Mucosa of rectum (tissue), 2 donors: ENCODE results near the gene GNG10.
A peak's percentile ranks its signal among the peaks of the same experiment; 100 is the strongest.
"Not testable (repeated sequence)": the region's sequence is repeated elsewhere in the genome, so short reads cannot be mapped to it uniquely, and the experiment has no call there.

Source experiments
- H3K27ac ChIP-seq, 2 donors: one replicate each; pipeline ENCODE4 v1.7.0; 2013; ENCODE audit warnings: inconsistent platforms in 2 of 2, low read depth in 2 of 2, low read length in 2 of 2
- H3K27me3 ChIP-seq, 2 donors: one replicate each; pipeline ENCODE4 v1.7.0; 2013; ENCODE audit warnings: low read length in 2 of 2; ENCODE audit not compliant: control insufficient read depth in 2 of 2, insufficient read depth in 2 of 2
- H3K36me3 ChIP-seq, 2 donors: one replicate each; pipeline ENCODE4 v1.7.0; 2013; ENCODE audit warnings: low read length in 2 of 2; ENCODE audit not compliant: control insufficient read depth in 2 of 2, insufficient read depth in 2 of 2
- H3K4me1 ChIP-seq, 2 donors: one replicate each; pipeline ENCODE4 v1.7.0; 2013; ENCODE audit warnings: low read length in 2 of 2, mild to moderate bottlenecking in 1 of 2; ENCODE audit not compliant: control insufficient read depth in 2 of 2, insufficient read depth in 2 of 2
- H3K4me3 ChIP-seq, 2 donors: one replicate each; pipeline ENCODE4 v1.7.0; 2013; ENCODE audit warnings: low read length in 2 of 2
- H3K9ac ChIP-seq, 2 donors: one replicate each; pipeline ENCODE4 v1.7.0; 2013; ENCODE audit warnings: low read length in 2 of 2, low read depth in 1 of 2, mild to moderate bottlenecking in 1 of 2
- H3K9me3 ChIP-seq, 2 donors: one replicate each; pipeline ENCODE4 v1.7.0; 2013; ENCODE audit warnings: low read length in 2 of 2; ENCODE audit not compliant: control insufficient read depth in 2 of 2
- donor health status: healthy.
- donor health status: Normal muscosa, but diverticular disease.

GNG10 gene

DNA sequence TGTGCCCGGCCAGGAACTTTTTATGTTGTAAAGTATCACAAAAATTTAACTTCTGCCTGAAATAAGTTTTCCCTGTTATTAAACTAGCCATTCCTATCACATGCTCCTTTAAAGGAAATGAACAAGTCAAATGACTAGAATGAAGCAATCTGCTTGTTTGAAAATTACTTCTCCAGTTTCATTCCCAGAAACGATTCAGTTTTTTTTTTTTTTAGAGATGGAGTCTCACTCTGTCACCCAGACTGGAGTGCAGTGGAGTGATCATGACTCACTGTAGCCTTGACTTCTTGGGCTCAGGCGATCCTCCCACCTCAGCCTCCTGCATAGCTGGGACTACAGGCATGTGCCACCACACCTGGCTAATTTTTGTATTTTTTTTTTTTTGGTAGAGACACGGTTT is 13.3 kb upstream of the GNG10 start:
- no peaks in the 10 kb centered on the region for H3K27me3 ChIP-seq
- H3K36me3 ChIP-seq: peaks cover 14 to 24% of the 10 kb centered on the region in 2 donors
- H3K27ac ChIP-seq: no peak overlapping the region
- no peak overlapping the region for H3K9ac ChIP-seq
- no peaks in the 10 kb centered on the region for H3K4me1 ChIP-seq
- no peak overlapping the region for H3K4me3 ChIP-seq
- H3K9me3 ChIP-seq: no peaks in the 10 kb centered on the region

DNA sequence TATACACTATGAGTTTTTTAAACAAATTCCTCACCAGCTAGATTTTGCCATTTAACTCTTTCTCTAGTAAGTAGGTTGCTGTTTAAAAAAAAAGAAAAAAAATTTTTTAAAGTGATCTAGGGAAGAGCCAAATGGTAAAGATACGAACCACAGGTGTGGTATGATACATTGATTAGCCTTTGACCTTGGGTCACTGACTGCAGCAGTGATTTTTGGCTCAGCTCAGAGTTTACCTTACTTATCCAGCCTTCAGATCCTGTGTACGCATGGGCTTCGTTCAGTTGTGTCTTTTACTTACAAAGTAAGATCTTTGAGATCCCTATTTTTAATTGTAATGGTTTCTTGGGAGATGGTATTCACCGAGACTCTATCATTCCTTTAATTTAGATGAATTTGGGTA is 12.4 kb upstream of the GNG10 start:
- Histone ChIP-seq H3K4me3 (no peak overlapping the region), H3K36me3 (peaks cover 19 to 26% of the 10 kb centered on the region in 2 donors)

DNA sequence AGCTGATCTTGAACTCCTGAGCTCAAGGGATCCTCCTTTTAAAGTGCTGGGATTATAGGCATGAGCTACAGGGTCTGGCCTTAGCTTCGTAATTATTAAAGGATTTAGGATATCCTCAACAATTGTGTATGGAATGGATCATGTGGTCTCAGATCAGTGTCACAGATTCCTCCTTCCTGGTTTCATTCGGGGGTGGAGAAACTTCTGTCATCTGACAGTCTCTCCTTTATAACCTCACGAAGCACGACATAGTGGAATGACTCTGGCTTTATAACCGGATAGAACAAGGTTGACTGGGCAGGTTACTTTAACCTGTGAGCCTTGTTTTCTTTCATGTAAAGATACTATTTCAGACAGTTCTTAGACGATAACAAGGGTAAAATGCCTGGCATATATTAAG is 4.4 kb upstream of the GNG10 start:
- Histone ChIP-seq H3K27ac (peak overlapping the region; percentile 32 to 39), H3K36me3 (peaks cover 9% of the 10 kb centered on the region in 2 donors), H3K9me3 (no peaks in the 10 kb centered on the region), H3K4me3 (peak overlapping the region in 1 of 2 donors; percentile 31), H3K9ac (no peak overlapping the region), H3K27me3 (no peaks in the 10 kb centered on the region), H3K4me1 (peaks cover 0 to 7% of the 10 kb centered on the region in 2 donors)

More for the DNA sequence above, 12.4 kb upstream of the GNG10 start:
- Histone ChIP-seq H3K27ac (no peak overlapping the region), H3K9me3 (no peaks in the 10 kb centered on the region), H3K9ac (no peak overlapping the region), H3K27me3 (no peaks in the 10 kb centered on the region), H3K4me1 (no peaks in the 10 kb centered on the region)

DNA sequence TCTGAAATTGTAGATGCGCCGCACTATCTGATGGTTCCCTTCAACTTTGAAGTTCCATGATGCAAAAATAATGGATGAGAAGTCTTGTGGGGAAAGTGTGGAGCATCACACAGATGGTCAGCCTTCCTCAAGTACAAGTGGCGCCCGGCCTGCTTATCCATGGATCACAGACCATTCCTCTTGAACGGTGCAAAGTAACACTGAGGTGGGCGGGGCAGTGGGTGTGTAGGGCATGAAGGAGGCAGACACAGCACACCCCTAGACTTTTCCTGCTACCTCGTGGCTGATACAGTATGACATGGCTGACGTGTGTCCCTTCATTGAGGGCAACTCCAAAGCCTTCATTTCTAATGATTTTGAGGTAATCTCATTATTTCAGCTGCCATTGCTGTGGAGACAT is 2.5 kb upstream of the GNG10 start:
- H3K27ac ChIP-seq: no peak overlapping the region
- no peak overlapping the region for H3K9ac ChIP-seq
- peaks cover 2 to 5% of the 10 kb centered on the region in 2 donors for H3K36me3 ChIP-seq
- no peak overlapping the region for H3K4me3 ChIP-seq
- H3K9me3 ChIP-seq: no peaks in the 10 kb centered on the region
- no peaks in the 10 kb centered on the region for H3K27me3 ChIP-seq
- H3K4me1 ChIP-seq: peaks cover 8 to 14% of the 10 kb centered on the region in 2 donors

DNA sequence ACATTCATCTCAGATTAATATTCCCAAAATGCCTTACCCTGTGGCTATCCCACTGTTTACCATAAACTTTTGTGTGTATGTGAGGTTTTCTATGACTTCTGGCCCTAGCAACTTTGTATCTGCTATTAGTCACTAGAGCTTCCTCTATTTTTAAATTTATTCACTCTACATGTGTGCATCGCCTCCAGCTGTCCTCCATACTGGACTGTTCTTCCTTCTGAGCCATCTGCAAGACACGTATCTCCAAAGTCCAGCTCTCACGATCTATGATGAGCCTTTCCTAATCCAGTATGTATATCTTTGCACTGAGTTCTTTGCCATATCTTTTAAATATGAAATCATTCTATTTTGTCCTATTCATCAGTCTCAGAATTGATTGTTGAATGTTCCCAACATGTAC is 1.7 kb upstream of the GNG10 start:
- peaks cover 8 to 14% of the 10 kb centered on the region in 2 donors for H3K4me1 ChIP-seq
- no peaks in the 10 kb centered on the region for H3K9me3 ChIP-seq
- H3K36me3 ChIP-seq: peaks cover 0 to 3% of the 10 kb centered on the region in 2 donors
- H3K9ac ChIP-seq: no peak overlapping the region
- no peak overlapping the region for H3K4me3 ChIP-seq
- no peaks in the 10 kb centered on the region for H3K27me3 ChIP-seq
- no peak overlapping the region for H3K27ac ChIP-seq

DNA sequence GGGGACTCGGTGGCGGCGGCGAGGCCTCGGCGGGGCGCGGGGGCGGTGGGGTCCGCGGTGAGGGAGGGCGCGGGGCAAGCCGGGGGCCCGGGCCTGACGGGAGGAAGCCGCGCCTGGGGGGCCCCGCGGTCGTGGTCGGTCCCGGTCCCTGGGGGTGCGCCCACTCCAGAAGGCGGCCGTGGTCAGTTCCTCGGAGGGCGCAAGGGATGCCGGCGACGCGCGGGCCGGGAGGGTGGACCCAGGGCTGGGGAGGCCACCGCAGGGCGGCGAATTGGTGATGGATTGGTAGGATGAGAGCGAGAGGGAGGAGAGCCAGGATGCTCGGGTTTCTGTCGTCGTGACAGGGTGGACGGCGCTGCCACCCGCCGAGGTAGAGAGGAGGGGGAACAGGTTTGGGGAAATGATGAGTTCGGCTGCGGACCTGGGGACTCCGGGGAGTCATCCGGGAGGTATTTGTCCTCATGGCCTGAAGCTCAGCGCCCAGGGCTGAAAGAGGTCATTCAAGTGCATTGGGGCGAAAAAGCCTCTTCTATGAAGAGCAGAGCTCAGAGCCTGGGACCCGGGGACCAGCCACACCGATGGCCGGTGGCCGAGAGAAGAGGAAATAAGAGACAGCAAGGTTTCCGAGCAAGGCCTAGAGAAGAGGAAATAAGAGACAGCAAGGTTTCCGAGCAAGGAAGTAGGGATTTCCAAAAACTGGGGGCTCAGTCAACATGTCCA is 557 bp downstream of the GNG10 start:
- Histone ChIP-seq H3K4me3 (peak overlapping the region; percentile 79 to 85), H3K27ac (peak overlapping the region; percentile 25 to 45), H3K9ac (peak overlapping the region; percentile 38 to 73), H3K36me3 (no peaks in the 10 kb centered on the region), H3K4me1 (peaks cover 8 to 14% of the 10 kb centered on the region in 2 donors), H3K9me3 (no peaks in the 10 kb centered on the region), H3K27me3 (no peaks in the 10 kb centered on the region)

DNA sequence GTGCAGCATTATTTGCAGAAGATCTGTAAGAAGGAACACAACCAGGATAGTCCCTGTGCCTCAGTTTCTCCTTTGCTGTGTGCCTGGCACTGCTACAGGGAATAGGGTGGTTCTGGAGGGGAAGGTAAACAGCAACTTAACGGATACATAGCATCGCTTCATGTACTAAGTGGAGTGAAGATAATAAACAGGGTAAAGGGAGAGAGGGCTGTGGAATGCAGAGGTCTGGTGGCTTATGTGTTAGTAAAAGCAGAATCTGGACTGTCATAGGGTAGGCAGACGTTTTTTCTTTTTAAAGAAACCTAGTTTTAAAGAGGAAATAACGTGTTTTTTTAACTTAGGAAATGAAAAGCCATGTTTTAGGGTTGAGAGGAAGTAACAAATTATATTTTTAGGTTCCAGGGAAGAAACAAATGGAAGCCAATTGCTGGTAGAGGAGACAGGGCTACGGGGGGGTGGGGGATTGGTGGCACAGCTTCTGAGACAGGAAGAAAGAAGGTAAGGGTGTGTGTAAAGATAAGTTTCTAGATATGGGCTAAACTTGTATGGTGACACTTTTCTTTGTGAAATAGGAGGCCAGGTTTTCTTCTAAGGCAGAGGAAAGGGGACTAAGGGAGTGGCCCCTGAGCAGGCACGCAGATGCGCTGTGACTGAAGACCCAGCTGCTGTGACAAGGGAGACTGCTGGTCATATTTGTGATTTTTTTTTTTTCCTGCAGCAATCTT is 1.3 kb downstream of the GNG10 start:
- Histone ChIP-seq H3K9ac (peak overlapping the region; percentile 38 to 73), H3K36me3 (no peaks in the 10 kb centered on the region), H3K27me3 (no peaks in the 10 kb centered on the region), H3K9me3 (no peaks in the 10 kb centered on the region), H3K4me3 (peak overlapping the region; percentile 79 to 85), H3K4me1 (peaks cover 8 to 10% of the 10 kb centered on the region in 2 donors), H3K27ac (peak overlapping the region in 1 of 2 donors; percentile 45)

DNA sequence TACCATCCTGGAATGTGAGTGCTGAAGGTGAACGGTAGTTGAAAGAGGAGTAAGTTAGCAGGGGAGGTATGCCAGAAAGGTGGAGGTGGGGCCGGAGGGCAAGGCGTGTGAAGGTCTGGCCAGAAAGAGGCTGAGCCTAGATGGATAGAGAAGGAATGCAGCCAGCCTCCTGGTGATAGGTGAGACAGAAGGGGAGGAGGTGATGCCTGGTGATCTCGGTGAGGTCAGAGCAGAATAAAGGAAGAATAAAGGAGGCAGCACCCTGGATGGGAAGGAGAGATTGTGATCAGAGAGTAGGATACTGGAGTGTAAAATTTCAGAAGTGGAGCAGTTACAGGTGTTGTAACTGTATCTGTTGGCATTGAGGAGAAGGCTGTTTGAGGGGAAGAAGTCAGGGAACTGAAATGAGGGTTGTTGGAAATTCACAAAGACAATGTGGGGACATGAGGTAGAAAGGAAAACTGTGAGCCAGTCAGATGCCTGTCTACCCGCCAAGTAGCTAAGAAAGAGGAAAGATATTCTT is 2.0 kb downstream of the GNG10 start:
- Histone ChIP-seq H3K9ac (no peak overlapping the region), H3K27me3 (no peaks in the 10 kb centered on the region), H3K4me3 (no peak overlapping the region), H3K9me3 (no peaks in the 10 kb centered on the region), H3K4me1 (peaks cover 8 to 9% of the 10 kb centered on the region in 2 donors), H3K36me3 (peaks cover 0 to 2% of the 10 kb centered on the region in 2 donors), H3K27ac (no peak overlapping the region)

DNA sequence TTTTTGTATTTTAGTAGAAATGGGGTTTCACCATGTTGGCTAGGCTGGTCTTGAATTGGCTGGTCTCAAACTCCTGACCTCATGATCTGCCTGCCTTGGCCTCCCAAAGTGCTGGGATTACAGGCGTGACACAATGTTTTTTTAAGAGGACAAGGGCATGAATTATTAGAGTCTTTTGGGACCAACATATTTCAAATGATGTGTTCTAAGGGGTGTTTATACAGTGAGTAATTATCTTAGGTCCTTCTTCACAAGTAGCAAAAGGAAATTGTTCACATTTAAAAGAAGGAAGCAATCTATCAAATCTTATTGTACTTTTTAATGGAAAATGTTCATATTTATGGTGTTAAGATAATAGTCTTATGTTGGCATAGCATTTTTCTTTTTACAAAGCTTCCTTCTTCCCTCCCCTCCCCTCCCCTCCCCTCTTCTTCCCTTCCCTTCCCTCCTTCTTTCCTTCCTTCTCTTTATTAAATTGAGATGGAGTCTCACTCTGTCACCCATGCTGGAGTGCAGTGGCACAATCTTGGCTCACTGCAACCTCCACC is 6.7 kb downstream of the GNG10 start:
- Histone ChIP-seq H3K4me3 (no peak overlapping the region), H3K9ac (no peak overlapping the region), H3K27me3 (no peaks in the 10 kb centered on the region), H3K27ac (no peak overlapping the region), H3K4me1 (peaks cover 0 to 4% of the 10 kb centered on the region in 2 donors), H3K9me3 (no peaks in the 10 kb centered on the region), H3K36me3 (peaks cover 0 to 2% of the 10 kb centered on the region in 2 donors)

DNA sequence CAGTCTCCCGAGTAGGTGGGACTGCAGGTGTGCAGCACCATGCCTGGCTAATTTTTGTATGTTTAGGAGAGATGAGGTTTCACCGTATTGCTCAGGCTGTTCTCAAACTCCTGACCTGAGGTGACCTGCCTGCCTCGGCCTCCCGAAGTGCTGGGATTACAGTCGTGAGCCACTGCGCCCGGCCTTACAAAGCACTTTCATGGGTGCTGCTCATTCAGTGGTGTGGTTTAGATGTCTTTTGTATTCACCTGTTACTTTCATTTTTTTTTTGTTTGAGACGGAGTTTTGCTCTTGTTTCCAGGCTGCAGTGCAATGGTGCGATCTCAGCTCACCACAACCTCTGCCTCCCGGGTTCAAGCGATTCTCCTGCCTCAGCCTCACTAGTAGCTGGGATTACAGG is 7.2 kb downstream of the GNG10 start:
- not testable (repeated sequence) for H3K36me3 ChIP-seq, H3K9me3 ChIP-seq

More for the DNA sequence above, 7.2 kb downstream of the GNG10 start:
- not testable (repeated sequence) for H3K9ac ChIP-seq, H3K4me1 ChIP-seq, H3K4me3 ChIP-seq, H3K27ac ChIP-seq, H3K27me3 ChIP-seq
